MM.1S (cell line): ENCODE results near the gene UBL4B.

ENCODE experiments used
- DNase-seq: peaks from one replicate; pipeline ENCODE4 v3.0.0-alpha.2; 2015
- H2AFZ ChIP-seq: fragments of 300-600 bp; sonication (generic); 2 replicates; pipeline ENCODE4 v1.6.0; 2016; ENCODE audit warnings: antibody characterized with exemption, low read length
- H3F3A ChIP-seq: fragments of 300-600 bp; sonication (generic); 2 replicates; pipeline ENCODE4 v1.6.1; 2016; ENCODE audit warnings: mild to moderate bottlenecking, antibody characterized with exemption, low read length, moderate library complexity, mixed read lengths; ENCODE audit not compliant: insufficient read depth
- H3K27ac ChIP-seq: fragments of 300-600 bp; sonication (generic); 2 replicates; pipeline ENCODE4 v1.5.1; 2016; ENCODE audit warnings: mild to moderate bottlenecking, low read length
- H3K27me3 ChIP-seq: fragments of 300-600 bp; sonication (generic); replicated peaks from 2 replicates; pipeline ENCODE4 v1.6.0; 2016; ENCODE audit warnings: low read length; ENCODE audit not compliant: insufficient read depth
- H3K36me3 ChIP-seq: fragments of 300-600 bp; sonication (generic); replicated peaks from 2 replicates; pipeline ENCODE4 v1.6.1; 2016; ENCODE audit warnings: mild to moderate bottlenecking, low read length, mixed read lengths; ENCODE audit not compliant: insufficient read depth
- H3K4me1 ChIP-seq: fragments of 300-600 bp; sonication (generic); 2 replicates; pipeline ENCODE4 v1.6.1; 2016; ENCODE audit warnings: low read length, mixed read lengths
- H3K4me2 ChIP-seq: fragments of 300-600 bp; sonication (generic); 2 replicates; pipeline ENCODE4 v1.6.0; 2016; ENCODE audit warnings: low read depth, low read length
- H3K4me3 ChIP-seq: fragments of 300-600 bp; sonication (generic); 2 replicates; pipeline ENCODE4 v1.5.1; 2016; ENCODE audit warnings: low read length, mixed read lengths
- H3K79me2 ChIP-seq: fragments of 300-600 bp; sonication (generic); 2 replicates; pipeline ENCODE4 v1.6.1; 2016; ENCODE audit warnings: mixed run types, low read length, mixed read lengths
- H3K9ac ChIP-seq: fragments of 300-600 bp; sonication (generic); 2 replicates; pipeline ENCODE4 v1.6.1; 2016; ENCODE audit warnings: low read length, mixed read lengths
- H3K9me2 ChIP-seq: fragments of 300-600 bp; sonication (generic); replicated peaks from 2 replicates; pipeline ENCODE4 v1.6.1; 2016; ENCODE audit warnings: mild to moderate bottlenecking, low read length, mixed read lengths; ENCODE audit not compliant: insufficient read depth
- H3K9me3 ChIP-seq: fragments of 300-600 bp; sonication (generic); replicated peaks from 2 replicates; pipeline ENCODE4 v1.6.1; 2016; ENCODE audit warnings: mild to moderate bottlenecking, low read length, mixed read lengths; ENCODE audit not compliant: insufficient read depth
- H4K20me1 ChIP-seq: fragments of 300-600 bp; sonication (generic); 2 replicates; pipeline ENCODE4 v1.6.1; 2016; ENCODE audit warnings: mild to moderate bottlenecking, low read length, moderate library complexity, mixed read lengths; ENCODE audit not compliant: insufficient read depth
- EZH2 ChIP-seq: fragments of 300-600 bp; sonication (generic); optimal IDR thresholded peaks from 2 replicates; pipeline ENCODE3; 2017; ENCODE audit warnings: low read depth, mild to moderate bottlenecking, antibody characterized with exemption, low read length, mixed read lengths
- EZH2phosphoT487 ChIP-seq: fragments of 300-600 bp; sonication (generic); IDR thresholded peaks from 2 replicates; pipeline ENCODE4 v1.6.1; 2018; ENCODE audit warnings: antibody characterized with exemption, low read length
- TF ChIP-seq, protein P1 (sequence below): fragments of 300-600 bp; sonication (generic); IDR thresholded peaks from 2 replicates; pipeline ENCODE4 v1.5.1; 2016; ENCODE audit warnings: antibody characterized with exemption, low read length, mixed read lengths

Gene UBL4B

DNA sequence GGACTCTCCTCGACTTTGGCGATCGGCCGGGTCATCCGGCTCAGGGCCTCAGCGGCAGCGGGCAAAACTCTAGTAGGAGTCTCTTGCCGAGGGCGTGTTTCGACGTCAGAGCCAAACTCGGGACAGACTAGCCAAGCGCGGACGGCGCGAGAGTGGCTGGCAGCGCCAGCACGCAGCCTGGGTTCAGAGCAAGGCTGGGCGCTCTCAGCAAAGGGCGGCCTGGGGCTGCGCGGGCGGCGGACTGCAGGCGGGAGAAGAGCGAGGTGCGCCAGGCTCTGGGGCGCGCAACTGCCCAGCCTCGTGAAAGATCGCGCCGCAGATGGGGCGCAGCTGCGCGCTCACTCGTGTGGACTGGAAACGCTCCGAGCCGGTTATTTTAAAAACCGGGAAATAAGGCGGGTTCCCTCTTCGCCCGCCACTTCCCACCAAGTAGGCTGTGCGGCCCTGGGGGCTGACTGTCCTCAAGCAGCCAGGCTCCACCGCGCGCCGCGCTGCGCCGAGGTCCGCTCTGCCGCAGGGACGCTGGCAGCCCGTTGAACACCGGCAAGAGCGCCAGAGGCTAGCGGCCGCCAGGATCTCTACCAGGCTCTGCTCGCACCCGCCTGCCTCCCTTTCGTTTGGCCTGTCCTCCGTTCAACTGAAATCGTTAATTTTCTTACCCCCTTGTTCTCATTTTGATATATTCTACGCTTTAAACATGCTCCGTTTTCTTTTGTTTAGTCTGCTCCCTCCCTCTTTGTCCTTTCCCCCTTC, 44.2 kb upstream of the UBL4B start:
- H3K9me2 ChIP-seq = no peaks in the 10 kb centered on the region
- no peak overlapping the region for H3K4me2 ChIP-seq
- no peaks in the 10 kb centered on the region for H3F3A ChIP-seq
- H3K36me3 ChIP-seq = no peaks in the 10 kb centered on the region
- H3K27ac ChIP-seq = no peak overlapping the region
- TF ChIP-seq EZH2phosphoT487 = no peak
- no peak for TF ChIP-seq EZH2
- TF ChIP-seq, protein P1, sequence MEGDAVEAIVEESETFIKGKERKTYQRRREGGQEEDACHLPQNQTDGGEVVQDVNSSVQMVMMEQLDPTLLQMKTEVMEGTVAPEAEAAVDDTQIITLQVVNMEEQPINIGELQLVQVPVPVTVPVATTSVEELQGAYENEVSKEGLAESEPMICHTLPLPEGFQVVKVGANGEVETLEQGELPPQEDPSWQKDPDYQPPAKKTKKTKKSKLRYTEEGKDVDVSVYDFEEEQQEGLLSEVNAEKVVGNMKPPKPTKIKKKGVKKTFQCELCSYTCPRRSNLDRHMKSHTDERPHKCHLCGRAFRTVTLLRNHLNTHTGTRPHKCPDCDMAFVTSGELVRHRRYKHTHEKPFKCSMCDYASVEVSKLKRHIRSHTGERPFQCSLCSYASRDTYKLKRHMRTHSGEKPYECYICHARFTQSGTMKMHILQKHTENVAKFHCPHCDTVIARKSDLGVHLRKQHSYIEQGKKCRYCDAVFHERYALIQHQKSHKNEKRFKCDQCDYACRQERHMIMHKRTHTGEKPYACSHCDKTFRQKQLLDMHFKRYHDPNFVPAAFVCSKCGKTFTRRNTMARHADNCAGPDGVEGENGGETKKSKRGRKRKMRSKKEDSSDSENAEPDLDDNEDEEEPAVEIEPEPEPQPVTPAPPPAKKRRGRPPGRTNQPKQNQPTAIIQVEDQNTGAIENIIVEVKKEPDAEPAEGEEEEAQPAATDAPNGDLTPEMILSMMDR = no peak
- no peaks in the 10 kb centered on the region for H3K9me3 ChIP-seq
- H3K4me3 ChIP-seq = no peak overlapping the region
- no peak for DNase-seq
- no peaks in the 10 kb centered on the region for H4K20me1 ChIP-seq
- H3K4me1 ChIP-seq = no peaks in the 10 kb centered on the region
- H3K9ac ChIP-seq = no peak overlapping the region
- H2AFZ ChIP-seq = no peak overlapping the region
- H3K27me3 ChIP-seq = no peaks in the 10 kb centered on the region
- no peaks in the 10 kb centered on the region for H3K79me2 ChIP-seq

DNA sequence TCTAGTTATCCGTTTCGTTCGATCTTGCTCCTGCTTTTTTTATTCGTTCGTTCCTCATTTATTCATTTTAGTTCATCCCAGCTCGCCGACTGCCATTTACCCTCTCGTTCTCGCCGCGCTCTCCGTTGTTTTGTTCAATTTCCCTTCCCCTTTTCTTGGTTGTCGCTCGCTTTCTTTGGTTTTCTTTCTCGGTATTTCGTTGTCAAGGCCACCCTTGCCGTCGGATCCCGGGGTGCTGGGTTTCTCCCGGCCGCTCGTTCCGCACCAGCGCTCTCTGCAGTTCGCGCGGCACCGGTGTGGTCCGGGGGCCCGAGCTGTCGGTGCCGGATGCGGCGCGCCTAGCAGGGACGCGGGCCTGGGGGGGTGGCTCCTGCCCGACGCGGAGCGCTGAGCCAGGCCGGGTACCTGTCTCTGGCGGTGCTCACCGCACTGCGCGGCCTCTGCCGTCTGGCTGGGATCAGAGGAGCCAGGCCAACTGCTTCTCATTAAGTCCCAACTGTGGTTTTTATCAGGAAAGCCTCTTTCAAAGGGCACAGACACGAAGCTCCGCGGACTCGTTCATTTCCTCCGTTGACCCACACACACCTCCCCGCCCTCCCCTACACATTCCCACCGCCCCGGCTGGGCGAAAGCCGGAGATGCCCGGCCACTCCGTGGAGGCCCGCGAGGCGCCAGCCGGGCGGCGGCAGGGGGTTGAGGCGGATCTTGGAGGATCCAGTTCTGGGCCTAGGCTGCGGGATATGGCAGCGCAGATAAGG, 43.4 kb upstream of the UBL4B start:
- Histone ChIP-seq H3K4me2 (no peak overlapping the region), H3K36me3 (no peaks in the 10 kb centered on the region), H3K9me2 (no peaks in the 10 kb centered on the region), H3K4me3 (no peak overlapping the region), H4K20me1 (no peaks in the 10 kb centered on the region), H3F3A (no peaks in the 10 kb centered on the region), H3K27ac (no peak overlapping the region), H2AFZ (no peak overlapping the region), H3K4me1 (no peaks in the 10 kb centered on the region), H3K27me3 (no peaks in the 10 kb centered on the region), H3K9ac (no peak overlapping the region), H3K79me2 (no peaks in the 10 kb centered on the region), H3K9me3 (no peaks in the 10 kb centered on the region)
- TF ChIP-seq, protein P1 = no peak
- TF ChIP-seq EZH2 (no peak), EZH2phosphoT487 (no peak)
- no peak for DNase-seq

DNA sequence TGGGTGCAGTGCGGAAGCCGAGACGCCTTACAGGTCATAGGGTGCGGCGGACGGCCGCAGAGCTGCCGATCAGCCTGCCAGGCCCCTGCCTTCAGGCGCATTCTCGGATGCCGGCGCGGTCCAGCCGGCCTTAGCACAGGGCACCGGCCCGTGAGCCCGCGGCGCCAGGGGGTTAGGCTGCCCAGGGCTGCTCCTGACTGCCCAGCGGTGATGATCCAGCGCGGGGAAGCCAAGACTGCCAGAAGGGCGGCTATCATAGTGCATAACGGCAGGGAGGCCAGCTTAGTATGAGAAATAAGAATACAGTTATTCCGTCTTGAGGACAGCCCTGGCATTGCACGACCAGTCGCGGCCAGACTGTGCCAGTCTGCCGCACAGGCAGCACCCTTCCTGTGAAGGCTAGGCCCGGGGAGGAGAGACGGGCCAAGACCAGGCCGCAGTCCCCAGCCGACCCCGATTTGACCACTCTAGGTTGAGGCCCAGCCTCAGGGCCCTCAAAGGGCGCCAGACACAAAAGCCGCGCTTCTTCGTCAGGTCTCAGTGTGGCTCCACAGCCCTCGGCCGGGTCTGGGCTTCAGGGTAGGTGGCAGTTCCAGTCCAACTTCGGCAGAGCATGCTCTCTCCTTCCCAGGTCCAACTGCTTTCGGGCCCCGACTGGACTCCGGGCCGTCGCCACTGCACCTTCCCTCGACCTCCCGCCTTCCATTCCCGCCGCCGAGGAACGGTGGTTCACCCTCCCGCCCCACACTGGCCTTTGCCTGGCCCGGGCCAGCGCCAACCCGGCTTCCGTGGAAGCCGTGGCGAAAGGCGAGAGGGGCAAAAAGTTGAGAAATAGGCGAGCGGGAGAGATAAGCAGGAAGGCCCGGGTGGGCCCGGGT, 42.6 kb upstream of the UBL4B start:
- Histone ChIP-seq H3K9me2 (no peaks in the 10 kb centered on the region), H3K36me3 (no peaks in the 10 kb centered on the region), H3K27ac (no peak overlapping the region), H3K4me1 (no peaks in the 10 kb centered on the region), H3K79me2 (no peaks in the 10 kb centered on the region), H4K20me1 (no peaks in the 10 kb centered on the region), H2AFZ (no peak overlapping the region), H3K27me3 (no peaks in the 10 kb centered on the region), H3F3A (no peaks in the 10 kb centered on the region), H3K9ac (no peak overlapping the region), H3K4me2 (no peak overlapping the region), H3K4me3 (no peak overlapping the region), H3K9me3 (no peaks in the 10 kb centered on the region)
- TF ChIP-seq, protein P1 = no peak
- TF ChIP-seq EZH2phosphoT487 (no peak), EZH2 (no peak)
- DNase-seq = no peak
